Activated CD4-positive, alpha-beta memory T cell treated with anti-CD3 and anti-CD28 coated beads for 36 hours (primary cell): ENCODE results near the gene PTPRN. TPM values are rescaled to one million over a fixed set of nuclear protein-coding genes. Genes with fewer than 3 reads are reported as not detected.
"Not testable (repeated sequence)": the region's sequence is repeated elsewhere in the genome, so short reads cannot be mapped to it uniquely, and the experiment has no call there.

Source experiments
- CTCF ChIA-PET: fragments of 350-600 bp; sonication (Branson Sonifier 250); formaldehyde crosslinking; loops from one replicate; lab custom pipeline; 2021; ENCODE audit warnings: antibody characterized with exemption, inconsistent platforms; lab: Charles Lee
- POLR2A ChIA-PET: fragments of 350-600 bp; sonication (Branson Sonifier 250); formaldehyde crosslinking; loops from one replicate; lab custom pipeline; 2021; ENCODE audit warnings: antibody characterized with exemption; lab: Charles Lee
- DNase-seq: peaks from one replicate; pipeline ENCODE4 v3.0.0-alpha.2; 2020
- H3K27ac Mint-ChIP-seq: one replicate; pipeline ENCODE4 v1.8.0; 2021; ENCODE audit warnings: mixed read lengths
- H3K27me3 Mint-ChIP-seq: one replicate; pipeline ENCODE4 v1.8.0; 2021; ENCODE audit warnings: mixed read lengths
- H3K36me3 Mint-ChIP-seq: one replicate; pipeline ENCODE4 v1.8.0; 2021; ENCODE audit warnings: mixed read lengths
- H3K4me1 Mint-ChIP-seq: one replicate; pipeline ENCODE4 v1.8.0; 2021; ENCODE audit warnings: low read depth, mixed read lengths
- H3K4me3 Mint-ChIP-seq: one replicate; pipeline ENCODE4 v1.8.0; 2021; ENCODE audit warnings: mild to moderate bottlenecking, mixed read lengths
- H3K9me3 Mint-ChIP-seq: one replicate; pipeline ENCODE4 v1.8.0; 2021; ENCODE audit warnings: mixed read lengths
- intact Hi-C: fragments of 100-400 bp; cut with micrococcal nuclease; formaldehyde crosslinking; loops from one replicate; pipeline ENCODE4 v1.15.1; 2023
- total RNA-seq, 2 experiments: library from RNA; stranded (reverse); gene quantifications; one replicate each; pipeline ENCODE4 v1.2.3, GENCODE V29; 2021

Gene PTPRN
- total RNA-seq, 2 experiments from 2014 or later, result 0.24 TPM; not detected in 1

- DNase-seq, result peak; percentile 7
- CTCF ChIA-PET, result interaction anchor here (0.9 to 10.8 kb wide), 7 partner anchors 13 to 235 kb away, joined by 3 to 252 read pairs (median 4); partner anchors contain the start of genes DNAJB2, GLB1L, NHEJ1 and TUBA4A
- intact Hi-C loops, result no loop called here
- Mint-ChIP-seq H3K4me1 (peaks cover 11% of the 10 kb centered on the region), H3K36me3 (no peaks in the 10 kb centered on the region), H3K27me3 (no peaks in the 10 kb centered on the region), H3K9me3 (no peaks in the 10 kb centered on the region), H3K4me3 (no peak overlapping the region), H3K27ac (no peak overlapping the region)
- POLR2A ChIA-PET, result interaction anchor here (1.3 to 4.1 kb wide), 2 partner anchors 14 to 38 kb away, joined by 4 to 34 read pairs; partner anchors contain the start of gene DNAJB2
These were observed 16.6 kb downstream of the PTPRN start for GRCh38 chr2:219292616-219293015.

GRCh38 chr2:219291910-219292490 is 17.2 kb downstream of the PTPRN start:
- H3K4me3 Mint-ChIP-seq, result no peak overlapping the region
- intact Hi-C loops, result no loop called here
- POLR2A ChIA-PET, result no interaction called here

DNA sequence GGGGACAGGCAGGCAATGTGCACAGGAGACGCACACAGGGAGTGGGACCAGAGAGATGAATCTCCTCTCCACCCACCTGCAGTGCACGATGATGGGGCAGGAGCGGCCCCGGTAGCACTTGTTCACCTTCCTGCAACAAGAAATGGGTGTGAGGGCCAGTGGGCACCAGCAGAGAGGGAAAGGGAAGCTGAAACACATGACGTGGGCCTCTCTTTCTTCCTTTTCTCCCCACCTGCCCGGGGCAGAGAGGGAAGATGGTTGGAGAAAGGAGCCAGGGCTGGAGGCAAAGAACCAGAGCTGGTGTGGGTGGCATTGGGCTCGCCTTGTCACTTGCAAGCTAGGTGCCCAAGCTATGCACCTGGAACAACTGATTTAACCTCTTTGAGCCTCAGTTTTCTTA is 17.8 kb downstream of the PTPRN start:
- DNase-seq, result no peak
- POLR2A ChIA-PET, result no interaction called here
- H3K27ac Mint-ChIP-seq, result no peak overlapping the region

More at GRCh38 chr2:219291910-219292490, 17.2 kb downstream of the PTPRN start:
- Mint-ChIP-seq H3K27ac (no peak overlapping the region), H3K36me3 (no peaks in the 10 kb centered on the region), H3K9me3 (no peaks in the 10 kb centered on the region), H3K4me1 (peaks cover 11% of the 10 kb centered on the region), H3K27me3 (no peaks in the 10 kb centered on the region)
- CTCF ChIA-PET, result interaction anchor here (1.1 to 7.0 kb wide), 6 partner anchors 12 to 234 kb away, joined by 3 to 252 read pairs (median 6); partner anchors contain the start of genes ANKZF1, ATG9A, DNAJB2 and TUBA4A
- DNase-seq, result peak; percentile 4

DNA sequence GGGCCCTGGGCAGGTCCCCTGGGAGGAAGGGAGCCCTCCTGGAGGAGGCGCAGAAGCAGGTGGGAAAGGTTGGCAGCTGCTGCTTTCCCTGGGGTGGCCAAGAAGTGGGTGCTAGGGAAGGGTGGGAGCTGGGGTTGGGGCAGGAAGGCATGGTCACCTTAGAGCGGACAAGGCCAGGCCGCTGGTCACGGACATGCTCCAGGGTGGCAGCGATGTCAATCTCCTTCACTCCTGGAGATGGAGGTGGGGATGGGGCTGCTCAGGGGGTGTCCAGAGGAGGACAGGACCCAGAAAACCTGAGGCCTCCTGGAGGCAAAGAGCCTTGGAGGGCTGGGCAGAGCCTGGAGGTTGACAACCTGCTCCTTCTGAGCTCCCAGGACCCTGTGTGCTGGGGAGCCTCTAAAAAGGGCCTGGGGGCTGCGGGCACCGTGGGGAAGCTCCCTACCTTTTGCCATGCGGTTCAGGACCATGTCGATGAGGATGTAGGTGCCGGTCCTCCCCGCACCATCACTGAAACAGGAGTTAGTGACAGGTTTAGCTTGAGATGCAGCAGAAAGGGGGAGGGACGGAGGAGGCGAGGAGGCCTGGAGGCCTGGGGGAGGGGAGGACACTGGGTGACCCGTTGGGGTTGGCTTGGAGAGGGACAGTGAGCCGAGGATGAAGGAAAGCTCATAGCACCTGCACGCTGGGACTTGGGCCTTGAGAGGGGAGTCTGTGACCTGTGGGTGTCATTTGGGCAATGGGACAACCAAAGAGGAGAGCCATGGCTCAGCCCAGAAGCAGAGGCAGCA is 18.6 kb downstream of the PTPRN start:
- Mint-ChIP-seq H3K9me3 (no peaks in the 10 kb centered on the region), H3K27me3 (no peaks in the 10 kb centered on the region), H3K36me3 (peaks cover 3% of the 10 kb centered on the region), H3K4me1 (peaks cover 9% of the 10 kb centered on the region), H3K4me3 (no peak overlapping the region), H3K27ac (no peak overlapping the region)
- CTCF ChIA-PET, result interaction anchor here (2.1 to 7.0 kb wide), 3 partner anchors 10 to 61 kb away, joined by 6 to 252 read pairs (median 87); partner anchors contain the start of genes ANKZF1, ATG9A, DNAJB2 and TUBA4A
- intact Hi-C loops, result no loop called here
- DNase-seq, result no peak
- POLR2A ChIA-PET, result interaction anchor here (0.6 kb wide), 1 partner anchor 114 kb away, joined by 3 read pairs; the partner anchor contains the start of gene CNPPD1

More for the DNA sequence above, 17.8 kb downstream of the PTPRN start:
- H3K36me3 Mint-ChIP-seq, result no peaks in the 10 kb centered on the region
- CTCF ChIA-PET, result interaction anchor here (1.1 to 7.0 kb wide), 4 partner anchors 11 to 132 kb away, joined by 5 to 252 read pairs (median 46); partner anchors contain the start of genes ANKZF1, ATG9A, DNAJB2 and TUBA4A
- peaks cover 11% of the 10 kb centered on the region for H3K4me1 Mint-ChIP-seq
- no peaks in the 10 kb centered on the region for H3K9me3 Mint-ChIP-seq
- no peaks in the 10 kb centered on the region for H3K27me3 Mint-ChIP-seq
- intact Hi-C loops, result no loop called here
- no peak overlapping the region for H3K4me3 Mint-ChIP-seq

DNA sequence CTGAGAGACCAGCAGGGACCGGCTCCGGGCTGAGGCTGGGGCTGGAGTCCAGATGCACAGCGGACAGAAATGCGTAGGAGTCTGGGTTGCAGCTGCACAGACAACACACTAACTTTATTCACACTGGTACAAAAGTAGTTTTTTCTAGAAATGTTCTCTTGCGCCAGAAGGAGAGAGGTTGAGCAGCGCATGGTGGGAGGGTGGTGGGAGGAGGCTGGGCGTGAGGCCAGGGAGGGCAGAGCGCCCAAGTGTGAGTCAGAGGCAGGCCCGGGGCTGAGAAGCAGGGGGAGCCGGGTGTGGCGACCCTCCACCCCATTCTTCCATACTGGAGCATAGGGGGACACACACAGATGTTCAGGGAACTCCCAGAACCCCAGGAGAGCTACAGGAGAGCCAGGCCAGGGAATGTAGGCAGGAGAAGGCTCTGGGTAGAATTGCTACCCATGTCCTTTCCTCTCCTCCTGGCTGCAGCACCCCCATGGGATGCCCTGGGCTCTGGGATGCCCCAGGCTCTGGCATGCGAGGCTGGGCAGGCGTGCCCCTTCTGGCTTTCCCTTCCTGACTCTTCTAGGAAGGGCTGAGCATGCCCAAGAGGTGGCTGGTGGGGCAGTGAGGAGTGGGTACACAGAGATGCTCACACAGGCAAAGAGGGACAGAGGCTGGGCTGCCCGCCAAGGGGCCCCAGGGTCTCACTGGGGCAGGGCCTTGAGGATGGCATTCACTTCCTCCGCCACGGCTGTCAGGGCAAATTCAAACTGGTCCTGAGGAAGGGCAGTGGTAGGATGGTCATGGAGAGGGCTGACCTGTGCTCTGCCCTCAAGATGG is 19.5 kb downstream of the PTPRN start:
- DNase-seq, result no peak
- ChIA-PET CTCF (interaction anchor here (0.6 to 7.0 kb wide), 4 partner anchors 10 to 60 kb away, joined by 3 to 252 read pairs (median 46); partner anchors contain the start of genes ANKZF1, ATG9A, DNAJB2 and TUBA4A), POLR2A (interaction anchor here (0.6 kb wide), 1 partner anchor 113 kb away, joined by 3 read pairs; the partner anchor contains the start of gene CNPPD1)
- Mint-ChIP-seq H3K27ac (no peak overlapping the region), H3K36me3 (peaks cover 3% of the 10 kb centered on the region), H3K27me3 (no peaks in the 10 kb centered on the region), H3K4me1 (peaks cover 3% of the 10 kb centered on the region), H3K9me3 (no peaks in the 10 kb centered on the region), H3K4me3 (no peak overlapping the region)
- intact Hi-C loops, result no loop called here

DNA sequence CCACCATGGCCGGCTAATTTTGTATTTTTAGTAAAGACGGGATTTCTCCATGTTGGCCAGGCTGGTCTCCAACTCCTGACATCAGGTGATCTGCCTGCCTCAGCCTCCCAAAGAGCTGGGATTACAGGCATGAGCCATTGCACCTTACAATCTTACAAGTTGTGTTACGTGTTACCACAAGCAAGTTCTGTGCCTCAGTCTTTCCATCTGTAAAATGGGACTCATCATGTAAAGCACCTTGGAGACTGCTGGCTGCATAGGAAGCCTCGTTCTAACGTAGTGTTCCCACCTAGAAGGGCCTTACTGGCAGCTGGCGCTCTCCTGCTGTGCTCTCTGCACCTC is 20.0 kb downstream of the PTPRN start:
- ChIA-PET POLR2A (no interaction called here), CTCF (interaction anchor here (0.6 kb wide), 1 partner anchor 59 kb away, joined by 3 read pairs; the partner anchor contains the start of gene ANKZF1)
- no peak for DNase-seq
- intact Hi-C loops, result no loop called here
- Mint-ChIP-seq H3K27me3 (no peaks in the 10 kb centered on the region), H3K4me3 (no peak overlapping the region), H3K27ac (no peak overlapping the region), H3K36me3 (peaks cover 3% of the 10 kb centered on the region), H3K4me1 (peaks cover under 1% of the 10 kb centered on the region), H3K9me3 (no peaks in the 10 kb centered on the region)

GRCh38 chr2:219287580-219288265 is 21.5 kb downstream of the PTPRN start:
- peak overlapping the region; percentile 3 for H3K27ac Mint-ChIP-seq
- H3K4me1 Mint-ChIP-seq, result peaks cover 4% of the 10 kb centered on the region
- CTCF ChIA-PET, result interaction anchor here (1.0 kb wide), 1 partner anchor 215 kb away, joined by 4 read pairs; no protein-coding TSS in a partner anchor

DNA sequence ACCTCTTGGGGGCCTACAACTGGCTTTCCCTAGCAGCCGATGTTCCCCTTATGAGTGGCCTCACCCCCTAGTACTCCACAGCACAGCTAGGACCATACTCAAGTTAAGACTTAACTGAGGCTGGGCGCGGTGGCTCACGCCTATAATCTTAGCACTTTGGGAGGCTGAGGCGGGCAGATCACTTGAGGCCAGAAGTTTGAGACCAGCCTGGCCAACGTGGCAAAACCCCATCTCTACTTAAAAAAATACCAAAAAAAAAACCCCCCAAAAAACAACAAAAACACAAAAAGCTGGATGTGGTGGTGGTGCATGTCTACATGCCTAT is 22.1 kb downstream of the PTPRN start:
- POLR2A ChIA-PET, H3K27me3 Mint-ChIP-seq, H3K9me3 Mint-ChIP-seq, DNase-seq, H3K27ac Mint-ChIP-seq, H3K4me3 Mint-ChIP-seq, H3K4me1 Mint-ChIP-seq, intact Hi-C loops: not testable (repeated sequence)
- H3K36me3 Mint-ChIP-seq, result peaks cover 18% of the 10 kb centered on the region
- CTCF ChIA-PET, result interaction anchor here (0.7 to 14.1 kb wide), 3 partner anchors 6 to 295 kb away, joined by 3 to 252 read pairs (median 4); no protein-coding TSS in a partner anchor

More at GRCh38 chr2:219287580-219288265, 21.5 kb downstream of the PTPRN start:
- DNase-seq, result no peak
- peaks cover 14% of the 10 kb centered on the region for H3K36me3 Mint-ChIP-seq
- POLR2A ChIA-PET, result no interaction called here
- no peak overlapping the region for H3K4me3 Mint-ChIP-seq
- intact Hi-C loops, result no loop called here
- no peaks in the 10 kb centered on the region for H3K9me3 Mint-ChIP-seq
- H3K27me3 Mint-ChIP-seq, result no peaks in the 10 kb centered on the region

DNA sequence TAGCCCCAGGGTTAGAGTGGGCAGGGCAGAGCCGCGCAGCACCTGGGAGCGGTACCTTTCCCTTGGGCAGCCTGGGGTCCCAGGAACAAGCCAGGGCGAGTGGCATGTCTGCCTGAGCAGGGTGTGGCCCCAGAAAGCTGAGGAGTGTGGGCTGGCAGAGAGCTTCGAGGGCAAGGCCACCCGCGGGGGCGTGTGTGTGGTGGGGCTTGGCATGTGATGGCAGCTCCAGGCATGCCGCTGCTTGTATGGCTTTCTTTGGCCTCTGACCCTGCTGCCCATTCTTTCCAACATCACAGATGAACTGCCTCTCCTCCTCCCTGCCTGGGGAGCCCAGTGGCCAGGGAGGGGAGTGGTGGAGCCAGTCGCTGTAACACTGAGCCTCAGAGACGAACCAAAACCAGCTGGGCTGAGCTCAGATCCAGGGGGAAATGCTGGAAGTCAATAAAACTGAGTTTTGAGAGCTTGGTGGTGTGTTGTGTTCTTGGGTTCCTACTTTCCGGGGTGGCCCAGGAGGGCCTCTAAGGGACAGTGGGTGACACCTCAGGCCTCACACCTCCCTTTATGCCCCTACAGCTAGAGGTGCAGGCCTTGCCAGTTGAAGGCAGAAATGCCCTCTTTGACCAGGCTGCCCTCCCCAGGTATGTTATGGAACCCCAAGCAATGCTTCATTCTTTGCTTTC is 22.6 kb downstream of the PTPRN start:
- H3K9me3 Mint-ChIP-seq, result no peaks in the 10 kb centered on the region
- H3K27me3 Mint-ChIP-seq, result no peaks in the 10 kb centered on the region
- H3K27ac Mint-ChIP-seq, result no peak overlapping the region
- intact Hi-C loops, result no loop called here
- H3K36me3 Mint-ChIP-seq, result peaks cover 19% of the 10 kb centered on the region
- H3K4me3 Mint-ChIP-seq, result no peak overlapping the region
- peaks cover 4% of the 10 kb centered on the region for H3K4me1 Mint-ChIP-seq
- ChIA-PET CTCF (interaction anchor here (0.7 to 14.1 kb wide), 3 partner anchors 7 to 295 kb away, joined by 3 to 252 read pairs (median 4); no protein-coding TSS in a partner anchor), POLR2A (interaction anchor here (4.0 kb wide), 1 partner anchor 8 kb away, joined by 13 read pairs; no protein-coding TSS in a partner anchor)
- DNase-seq, result no peak

DNA sequence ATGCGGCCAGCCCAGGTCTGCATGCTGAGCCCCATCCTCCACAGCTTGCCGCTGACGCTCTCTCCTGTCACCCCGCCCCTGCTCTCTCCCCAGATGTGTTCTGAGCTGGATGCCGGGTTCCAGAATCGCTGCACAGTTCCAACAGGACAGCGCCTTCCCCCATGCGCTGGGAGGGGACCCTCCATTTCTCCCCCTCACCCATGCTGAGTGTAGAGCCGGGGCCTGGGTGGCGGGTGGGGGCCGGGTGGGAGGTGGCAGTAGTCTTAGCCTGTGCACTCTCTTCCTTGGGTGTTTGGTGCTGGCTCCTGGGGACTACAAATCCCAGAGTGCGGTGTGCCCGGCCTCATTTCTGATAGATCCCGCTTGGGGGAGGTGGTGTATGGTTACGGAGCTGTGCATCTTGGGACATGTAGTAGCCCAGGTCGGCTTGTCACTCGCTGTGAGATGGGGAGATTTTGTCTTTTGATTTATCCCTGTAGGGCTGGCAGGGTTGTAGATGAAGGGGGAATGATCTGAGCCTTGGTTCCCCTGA is 23.2 kb downstream of the PTPRN start:
- Mint-ChIP-seq H3K4me3 (no peak overlapping the region), H3K27ac (no peak overlapping the region), H3K4me1 (peaks cover 11% of the 10 kb centered on the region), H3K27me3 (no peaks in the 10 kb centered on the region), H3K9me3 (no peaks in the 10 kb centered on the region), H3K36me3 (peaks cover 25% of the 10 kb centered on the region)
- ChIA-PET POLR2A (interaction anchor here (4.0 kb wide), 1 partner anchor 8 kb away, joined by 13 read pairs; no protein-coding TSS in a partner anchor), CTCF (interaction anchor here (14.1 kb wide), 1 partner anchor 7 kb away, joined by 252 read pairs; no protein-coding TSS in a partner anchor)
- DNase-seq, result no peak
- intact Hi-C loops, result no loop called here
